Measurements from ENCODE around the gene SLC39A2. TPM values are rescaled to one million over a fixed set of nuclear protein-coding genes. Genes with fewer than 3 reads are reported as not detected.

SLC39A2 gene
- total RNA-seq, 1 experiment from 2014 or later = not detected

GRCh38 chr14:21019366-21019765 lies 20.3 kb downstream of the SLC39A2 start:
- intact Hi-C loops (cut with micrococcal nuclease) = no loop called here
- H4K20me1 ChIP-seq (ENCODE audit: low read length) = no peaks in the 10 kb centered on the region
- H3K79me2 ChIP-seq (ENCODE audit: low read length) = no peaks in the 10 kb centered on the region
- H3K9me3 ChIP-seq (ENCODE audit: low read length) = no peaks in the 10 kb centered on the region
- no peak overlapping the region for H2AFZ ChIP-seq (ENCODE audit: low read length)
- H3K27ac ChIP-seq (ENCODE audit: low read length) = no peak overlapping the region
- H3K9ac ChIP-seq (ENCODE audit: low read length) = no peak overlapping the region
- ChIA-PET CTCF (no interaction called here), POLR2A (ENCODE audit: unreplicated experiment) (no interaction called here)
- TF ChIP-seq EZH2phosphoT487 (IDR thresholded peaks at IDR 0.05; ENCODE audit: borderline replicate concordance, low read length) = no peak
- no peak for TF ChIP-seq EZH2 (IDR thresholded peaks at IDR 0.05; ENCODE audit: low read length, unreplicated experiment)
- TF ChIP-seq, protein P1, sequence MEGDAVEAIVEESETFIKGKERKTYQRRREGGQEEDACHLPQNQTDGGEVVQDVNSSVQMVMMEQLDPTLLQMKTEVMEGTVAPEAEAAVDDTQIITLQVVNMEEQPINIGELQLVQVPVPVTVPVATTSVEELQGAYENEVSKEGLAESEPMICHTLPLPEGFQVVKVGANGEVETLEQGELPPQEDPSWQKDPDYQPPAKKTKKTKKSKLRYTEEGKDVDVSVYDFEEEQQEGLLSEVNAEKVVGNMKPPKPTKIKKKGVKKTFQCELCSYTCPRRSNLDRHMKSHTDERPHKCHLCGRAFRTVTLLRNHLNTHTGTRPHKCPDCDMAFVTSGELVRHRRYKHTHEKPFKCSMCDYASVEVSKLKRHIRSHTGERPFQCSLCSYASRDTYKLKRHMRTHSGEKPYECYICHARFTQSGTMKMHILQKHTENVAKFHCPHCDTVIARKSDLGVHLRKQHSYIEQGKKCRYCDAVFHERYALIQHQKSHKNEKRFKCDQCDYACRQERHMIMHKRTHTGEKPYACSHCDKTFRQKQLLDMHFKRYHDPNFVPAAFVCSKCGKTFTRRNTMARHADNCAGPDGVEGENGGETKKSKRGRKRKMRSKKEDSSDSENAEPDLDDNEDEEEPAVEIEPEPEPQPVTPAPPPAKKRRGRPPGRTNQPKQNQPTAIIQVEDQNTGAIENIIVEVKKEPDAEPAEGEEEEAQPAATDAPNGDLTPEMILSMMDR (conservative IDR thresholded peaks at IDR 0.05; ENCODE audit: low read depth, low read length) = no peak
- DNase-seq (no peak), ATAC-seq (no peak)
- no peak overlapping the region for H3K4me3 ChIP-seq (ENCODE audit: low read length)
- no peaks in the 10 kb centered on the region for H3K9me2 ChIP-seq (replicated peaks; ENCODE audit: low read length)
- no peak overlapping the region for H3K4me2 ChIP-seq (ENCODE audit: low read length)
- BruUV-seq (replicated peaks) = no TSS peak
- 0 out of 2 replicates have a peak, but pooled peaks cover under 1% of the 10 kb centered on the region for H3K4me1 ChIP-seq (ENCODE audit: insufficient read depth, low read length)
- H3F3A ChIP-seq (ENCODE audit: low read length, unreplicated experiment) = no peaks in the 10 kb centered on the region
- H3K36me3 ChIP-seq (ENCODE audit: low read depth, low read length) = no peaks in the 10 kb centered on the region
- peaks cover 52% of the 10 kb centered on the region for H3K27me3 ChIP-seq (ENCODE audit: low read length)

DNA sequence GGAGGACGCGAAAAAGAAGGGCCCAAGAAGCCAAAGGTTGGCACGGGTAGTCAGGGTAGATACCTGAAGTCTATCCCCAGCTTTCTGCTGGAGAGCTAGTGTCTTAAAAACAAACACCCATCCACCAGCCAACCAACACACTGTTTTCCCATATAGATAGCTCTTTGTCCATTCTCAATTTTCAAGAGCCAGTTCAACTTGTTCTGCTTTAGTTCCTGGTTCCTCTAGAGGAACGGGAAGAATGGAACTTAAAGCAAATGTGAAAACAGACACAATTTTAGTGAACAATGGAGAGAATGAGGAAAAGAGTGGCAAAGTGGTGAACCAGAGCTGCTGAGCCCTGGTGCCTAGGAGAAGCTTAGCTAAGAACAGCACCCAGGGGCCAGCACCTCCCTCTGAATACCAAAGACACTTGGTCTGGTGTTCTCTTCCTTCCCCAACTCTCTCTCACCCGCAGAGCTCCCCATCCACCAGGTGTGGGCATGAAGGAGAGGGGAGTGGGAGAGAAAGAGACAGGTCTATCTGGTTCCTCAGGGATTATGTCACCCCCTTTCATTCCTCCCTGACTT lies 22.0 kb downstream of the SLC39A2 start:
- intact Hi-C loops (cut with micrococcal nuclease) = no loop called here
- Histone ChIP-seq H3K9ac (ENCODE audit: low read length) (no peak overlapping the region), H3K36me3 (ENCODE audit: low read depth, low read length) (no peaks in the 10 kb centered on the region), H3F3A (ENCODE audit: low read length, unreplicated experiment) (no peaks in the 10 kb centered on the region), H3K79me2 (ENCODE audit: low read length) (no peaks in the 10 kb centered on the region), H3K9me3 (ENCODE audit: low read length) (no peaks in the 10 kb centered on the region), H4K20me1 (ENCODE audit: low read length) (no peaks in the 10 kb centered on the region), H3K27ac (ENCODE audit: low read length) (no peak overlapping the region), H2AFZ (ENCODE audit: low read length) (no peak overlapping the region), H3K4me2 (ENCODE audit: low read length) (no peak overlapping the region), H3K4me1 (ENCODE audit: insufficient read depth, low read length) (0 out of 2 replicates have a peak, but pooled peaks cover 4% of the 10 kb centered on the region), H3K27me3 (ENCODE audit: low read length) (peaks cover 65% of the 10 kb centered on the region), H3K9me2 (replicated peaks; ENCODE audit: low read length) (no peaks in the 10 kb centered on the region), H3K4me3 (ENCODE audit: low read length) (no peak overlapping the region)
- TF ChIP-seq, protein P1 (conservative IDR thresholded peaks at IDR 0.05; ENCODE audit: low read depth, low read length) = no peak
- no peak for TF ChIP-seq EZH2phosphoT487 (IDR thresholded peaks at IDR 0.05; ENCODE audit: borderline replicate concordance, low read length)
- no peak for TF ChIP-seq EZH2 (IDR thresholded peaks at IDR 0.05; ENCODE audit: low read length, unreplicated experiment)
- ChIA-PET CTCF (no interaction called here), POLR2A (ENCODE audit: unreplicated experiment) (no interaction called here)
- no peak for ATAC-seq
- no TSS peak for BruUV-seq (replicated peaks)
- no peak for DNase-seq

DNA sequence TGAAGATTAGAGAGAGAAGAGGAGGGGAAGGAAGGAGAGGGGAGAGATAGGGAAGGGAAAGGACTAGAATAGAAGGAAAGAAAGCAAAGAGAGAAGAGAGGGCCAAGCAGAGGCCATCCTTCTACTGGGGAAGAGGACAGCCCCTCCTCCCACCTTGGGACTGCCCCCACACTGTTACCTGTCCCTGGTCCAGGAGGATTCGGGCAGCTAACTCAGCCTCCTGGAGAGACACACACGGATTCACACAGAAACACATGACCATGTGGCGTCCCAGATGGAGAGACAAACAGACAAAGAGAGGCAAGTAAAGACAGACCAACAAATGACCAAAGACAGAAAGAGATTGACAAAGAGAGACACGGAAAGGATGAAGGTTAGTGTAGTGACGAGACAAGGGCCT lies 23.6 kb downstream of the SLC39A2 start:
- POLR2A ChIA-PET (ENCODE audit: unreplicated experiment) = no interaction called here
- Histone ChIP-seq H3F3A (ENCODE audit: low read length, unreplicated experiment) (no peaks in the 10 kb centered on the region), H3K4me2 (ENCODE audit: low read length) (no peak overlapping the region), H3K79me2 (ENCODE audit: low read length) (no peaks in the 10 kb centered on the region), H3K4me1 (ENCODE audit: insufficient read depth, low read length) (0 out of 2 replicates have a peak, but pooled peaks cover 4% of the 10 kb centered on the region), H3K9me2 (replicated peaks; ENCODE audit: low read length) (no peaks in the 10 kb centered on the region), H3K9me3 (ENCODE audit: low read length) (no peaks in the 10 kb centered on the region), H3K4me3 (ENCODE audit: low read length) (no peak overlapping the region), H3K27me3 (ENCODE audit: low read length) (peaks cover 66% of the 10 kb centered on the region), H3K36me3 (ENCODE audit: low read depth, low read length) (no peaks in the 10 kb centered on the region), H4K20me1 (ENCODE audit: low read length) (no peaks in the 10 kb centered on the region), H2AFZ (ENCODE audit: low read length) (no peak overlapping the region), H3K9ac (ENCODE audit: low read length) (no peak overlapping the region), H3K27ac (ENCODE audit: low read length) (no peak overlapping the region)
- CTCF ChIA-PET = no interaction called here
- intact Hi-C loops (cut with micrococcal nuclease) = no loop called here
- DNase-seq (no peak), ATAC-seq (no peak)
- BruUV-seq (replicated peaks) = no TSS peak
- TF ChIP-seq EZH2phosphoT487 (IDR thresholded peaks at IDR 0.05; ENCODE audit: borderline replicate concordance, low read length) = no peak
- TF ChIP-seq, protein P1 (conservative IDR thresholded peaks at IDR 0.05; ENCODE audit: low read depth, low read length) = no peak
- TF ChIP-seq EZH2 (IDR thresholded peaks at IDR 0.05; ENCODE audit: low read length, unreplicated experiment) = no peak

All from PC-3 (cell line).